Mammary epithelial cell (primary cell): ENCODE data around the gene XKR7.

Experiments
- CTCF ChIP-seq, 2 donors: IDR thresholded peaks in 1 of 2; conservative IDR thresholded peaks in 1 of 2; 2 replicates each; pipeline ENCODE4 v1.5.1; 2011 to 2012; ENCODE audit warnings: inconsistent platforms in 2 of 2, low read length in 2 of 2, mild to moderate bottlenecking in 2 of 2, control low read depth in 1 of 2, low read depth in 1 of 2; ENCODE audit not compliant: insufficient read depth in 1 of 2; ENCODE audit errors: extremely low read depth in 1 of 2
- EZH2 ChIP-seq: IDR thresholded peaks from 2 replicates; pipeline ENCODE4 v1.6.1; 2012; ENCODE audit warnings: low read length, inconsistent platforms, borderline replicate concordance

DNA sequence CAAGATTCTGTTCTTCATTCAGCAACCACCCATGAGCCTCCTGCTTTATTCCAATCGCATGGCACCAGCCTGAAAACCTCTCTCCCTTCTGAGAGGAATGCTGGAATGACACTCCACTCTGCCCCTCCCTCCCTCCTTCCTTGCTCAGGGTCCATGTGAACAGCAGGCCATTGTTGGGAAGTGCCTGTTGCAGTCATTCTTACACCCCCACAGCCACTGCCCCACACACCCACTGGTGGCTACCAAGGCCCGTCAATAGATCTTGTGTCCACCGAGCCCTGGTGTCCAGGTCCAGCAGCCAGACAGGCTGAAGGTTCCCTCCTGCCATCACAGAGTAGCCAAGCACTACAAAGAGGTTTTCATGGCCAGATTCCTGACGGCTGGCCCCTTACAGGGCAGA, 22.6 kb upstream of the XKR7 start:
- TF ChIP-seq CTCF (conservative IDR thresholded peaks at IDR 0.05 in 1 of 2, IDR thresholded peaks at IDR 0.05 in 1 of 2; ENCODE audit: extremely low read depth in 1 of 2, insufficient read depth in 1 of 2, low read depth in 1 of 2, low read length in 2 of 2) (no peak), EZH2 (no peak)
